ENCODE data around the gene RBM20. TPM values are rescaled to one million over a fixed set of nuclear protein-coding genes. Genes with fewer than 3 reads are reported as not detected.

Gene RBM20
- polyA plus RNA-seq, 3 donors: 2.6 to 5.1 (median 4.7) TPM

DNA sequence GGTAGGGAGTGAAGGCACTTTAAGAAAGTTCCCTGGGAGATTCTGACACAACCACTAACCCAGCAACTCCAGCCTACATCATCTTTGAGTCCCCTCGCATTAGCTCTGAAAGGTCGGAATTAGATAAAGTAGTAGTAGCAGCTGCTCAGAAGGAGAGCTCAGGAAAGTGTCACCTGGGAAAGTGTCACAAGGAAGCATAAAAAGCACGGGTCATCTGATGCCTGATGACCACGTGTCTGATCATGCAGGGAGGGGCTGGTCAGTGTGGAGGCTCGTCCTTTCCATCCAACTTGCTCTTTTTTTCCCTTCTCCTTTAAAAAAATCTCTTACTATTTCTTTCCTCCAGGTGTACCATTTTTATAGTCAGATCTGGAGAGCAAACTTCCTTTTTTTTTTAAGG lies 180.5 kb downstream of the RBM20 start:
- DNase-seq (ENCODE audit: low read depth in 3 of 3, low spot score in 2 of 3): no peak

DNA sequence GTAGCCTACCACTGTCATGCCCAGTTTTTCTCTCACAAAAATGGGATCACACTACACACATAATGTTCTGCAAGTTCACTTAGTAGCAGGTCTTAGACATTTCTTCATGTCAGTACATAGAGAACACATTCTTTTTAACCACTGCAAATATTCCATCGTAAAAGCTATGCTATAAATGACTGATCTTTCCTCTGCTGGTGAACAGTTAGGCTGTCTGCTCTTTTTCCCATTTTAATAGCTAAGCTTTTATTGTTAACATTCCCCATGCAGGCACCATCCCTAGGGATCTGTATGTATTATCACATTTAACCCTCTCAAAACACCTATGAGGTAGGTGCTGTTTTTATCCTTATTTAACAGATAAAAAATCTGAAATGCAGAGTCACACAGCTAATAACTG lies 181.4 kb downstream of the RBM20 start:
- no peak for DNase-seq (ENCODE audit: low read depth in 3 of 3, low spot score in 2 of 3)

DNA sequence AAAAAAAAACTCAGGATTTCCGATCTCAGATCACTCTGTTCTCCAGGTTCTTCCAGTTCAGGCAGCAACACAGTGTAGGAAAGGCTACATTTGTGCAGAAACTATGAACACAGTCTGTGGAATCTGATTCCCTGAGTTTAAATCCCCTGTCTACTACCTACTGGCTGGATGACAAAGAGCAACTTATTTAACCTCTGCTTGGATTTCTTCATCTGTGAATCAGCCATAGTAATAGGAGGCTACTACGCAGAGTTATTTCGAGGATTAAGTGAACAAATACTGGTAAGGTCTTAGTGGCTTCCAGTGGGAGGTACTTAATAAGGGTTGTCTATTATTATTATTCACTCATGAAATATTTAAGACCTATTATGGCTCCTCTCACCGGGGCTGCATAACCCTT lies 183.3 kb downstream of the RBM20 start:
- no peak for DNase-seq (ENCODE audit: low read depth in 3 of 3, low spot score in 2 of 3)

DNA sequence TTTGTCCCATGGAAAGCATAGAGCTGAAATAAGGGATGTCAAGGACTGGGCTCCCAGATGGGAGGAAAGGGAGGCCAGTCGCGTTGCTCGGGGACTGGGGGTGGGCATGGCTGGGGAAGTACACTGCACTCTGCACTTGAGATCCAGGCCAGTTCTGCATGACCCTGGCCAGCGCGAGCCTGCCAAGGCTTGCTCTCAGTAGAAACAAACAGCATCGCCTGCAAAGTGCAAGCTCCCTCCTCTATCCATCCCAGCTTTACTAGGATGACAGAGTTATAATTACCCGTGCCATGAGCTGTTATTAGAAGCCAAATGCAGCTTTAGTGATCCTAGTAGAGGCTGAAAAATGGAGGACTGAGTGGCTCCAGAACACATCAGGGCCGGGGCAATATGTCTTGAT lies 183.7 kb downstream of the RBM20 start:
- no peak for DNase-seq (ENCODE audit: low read depth in 3 of 3, low spot score in 2 of 3)

DNA sequence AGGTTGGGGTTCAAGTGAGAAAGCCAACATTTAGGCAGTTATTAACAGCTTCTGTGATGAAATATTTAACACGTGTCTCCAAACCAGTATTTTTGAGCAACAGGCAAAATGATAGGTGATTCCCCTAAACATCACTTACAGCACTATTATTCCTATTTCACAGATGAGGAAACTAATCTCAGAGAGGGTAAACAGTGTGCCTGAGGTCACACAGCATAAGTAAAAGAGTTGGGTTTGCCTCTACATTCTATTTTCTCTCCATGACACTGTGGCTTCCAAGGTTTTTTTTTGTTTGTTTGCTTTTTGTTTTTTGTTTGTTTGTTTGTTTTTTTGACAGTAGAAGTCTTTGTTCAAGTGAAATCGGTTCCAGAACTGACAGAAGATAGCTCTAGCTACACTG lies 184.4 kb downstream of the RBM20 start:
- DNase-seq (ENCODE audit: low read depth in 3 of 3, low spot score in 2 of 3): no peak

DNA sequence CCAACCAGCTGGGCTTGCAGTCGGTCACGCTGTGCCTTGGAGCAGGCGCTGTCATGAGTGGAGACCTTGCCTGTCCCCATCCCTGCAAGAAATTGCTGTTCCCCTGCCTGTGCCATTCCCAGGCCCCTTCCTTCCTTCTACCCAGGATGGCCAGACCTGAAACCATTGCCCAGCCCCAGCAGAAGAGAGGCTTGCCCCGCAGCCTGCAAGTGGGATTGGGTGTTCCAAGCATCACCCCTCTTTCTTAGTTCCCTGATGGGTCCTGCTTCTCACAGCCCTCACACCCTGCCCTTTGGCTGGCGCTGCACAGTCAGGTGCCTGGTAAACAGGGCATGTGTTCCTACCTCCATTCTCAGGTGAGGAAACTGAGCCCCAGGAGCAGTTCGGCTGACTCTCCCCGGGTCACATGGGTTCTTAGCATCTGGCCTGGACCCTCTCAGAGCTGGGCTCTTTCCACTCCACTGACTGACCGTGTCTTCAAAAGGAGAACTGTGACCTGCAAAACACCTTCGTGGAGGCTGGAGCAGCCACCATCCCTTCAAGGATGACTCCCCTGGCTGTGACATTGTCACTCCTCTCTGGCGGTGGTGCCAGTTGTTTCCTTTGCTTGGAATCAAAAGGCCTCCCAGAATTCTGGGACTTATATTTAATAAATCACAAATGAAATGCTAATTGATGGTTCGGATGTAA lies 185.7 kb downstream of the RBM20 start:
- DNase-seq (ENCODE audit: low read depth in 3 of 3, low spot score in 2 of 3): no peak

DNA sequence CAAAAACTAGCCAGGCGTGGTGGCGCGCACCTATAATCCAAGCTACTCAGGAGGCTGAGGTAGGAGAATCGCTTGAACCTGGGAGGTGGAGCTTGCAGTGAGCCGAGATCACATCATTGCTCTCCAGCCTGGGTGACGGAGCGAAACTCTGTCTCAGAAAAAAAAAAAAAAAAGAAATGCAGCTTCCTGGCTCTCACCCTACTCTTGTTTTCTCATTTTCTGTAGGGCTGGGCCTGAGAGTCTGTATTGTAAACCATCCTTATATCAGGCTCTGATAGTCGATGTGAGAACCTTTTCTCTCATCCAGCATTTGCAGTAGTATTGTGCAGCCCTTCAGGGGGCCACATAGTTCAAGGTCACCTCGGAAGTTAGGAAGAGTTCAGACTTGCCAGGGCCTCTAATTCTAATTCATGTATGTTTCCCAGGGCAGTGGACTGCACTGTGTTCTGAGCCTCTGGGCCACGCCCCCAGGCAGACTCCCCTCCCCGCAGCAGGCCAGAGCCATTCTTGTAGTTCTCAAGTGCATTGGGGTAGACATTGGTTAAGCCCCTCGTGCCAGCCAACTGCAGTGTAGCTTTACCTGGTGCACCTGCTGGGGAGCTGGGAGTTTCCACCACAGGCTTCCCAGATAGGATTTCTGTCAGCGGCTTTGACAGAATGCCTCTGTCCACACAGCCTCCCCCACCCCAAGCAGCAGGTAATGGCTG lies 189.3 kb downstream of the RBM20 start:
- DNase-seq (ENCODE audit: low read depth in 3 of 3, low spot score in 2 of 3): no peak

DNA sequence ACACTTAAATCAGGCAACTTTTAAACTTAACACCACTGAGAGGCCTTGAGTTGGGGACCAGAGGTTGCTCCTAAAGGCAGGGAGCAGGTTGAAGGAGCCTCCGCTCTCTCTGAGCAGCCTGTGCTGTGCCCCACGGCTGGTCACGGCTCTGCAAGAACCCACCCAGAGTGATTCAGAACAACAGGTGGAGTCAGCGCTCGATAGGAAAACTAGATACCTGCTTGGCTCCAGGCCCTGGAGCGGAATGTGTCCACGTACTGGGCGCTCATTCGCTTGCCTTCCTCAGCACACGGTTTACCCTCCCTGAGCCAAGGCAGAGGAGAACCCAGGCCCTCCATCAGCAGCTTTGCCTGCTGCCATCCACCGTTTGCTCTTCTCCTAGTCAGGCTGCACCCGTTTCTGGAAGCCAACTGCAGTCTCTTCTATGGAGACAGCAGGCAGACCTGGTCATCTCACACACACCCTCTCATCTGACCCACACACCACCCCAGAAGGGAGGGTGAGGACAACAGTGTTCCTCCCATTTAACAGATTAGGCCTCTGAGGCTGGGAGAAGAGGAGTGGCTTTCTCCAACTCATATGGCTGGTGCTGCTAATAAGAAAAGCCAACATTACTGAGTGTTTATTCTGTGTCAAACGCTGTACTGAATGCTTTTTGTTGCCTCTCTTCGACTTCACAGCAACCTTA lies 189.9 kb downstream of the RBM20 start:
- no peak for DNase-seq (ENCODE audit: low read depth in 3 of 3, low spot score in 2 of 3)

DNA sequence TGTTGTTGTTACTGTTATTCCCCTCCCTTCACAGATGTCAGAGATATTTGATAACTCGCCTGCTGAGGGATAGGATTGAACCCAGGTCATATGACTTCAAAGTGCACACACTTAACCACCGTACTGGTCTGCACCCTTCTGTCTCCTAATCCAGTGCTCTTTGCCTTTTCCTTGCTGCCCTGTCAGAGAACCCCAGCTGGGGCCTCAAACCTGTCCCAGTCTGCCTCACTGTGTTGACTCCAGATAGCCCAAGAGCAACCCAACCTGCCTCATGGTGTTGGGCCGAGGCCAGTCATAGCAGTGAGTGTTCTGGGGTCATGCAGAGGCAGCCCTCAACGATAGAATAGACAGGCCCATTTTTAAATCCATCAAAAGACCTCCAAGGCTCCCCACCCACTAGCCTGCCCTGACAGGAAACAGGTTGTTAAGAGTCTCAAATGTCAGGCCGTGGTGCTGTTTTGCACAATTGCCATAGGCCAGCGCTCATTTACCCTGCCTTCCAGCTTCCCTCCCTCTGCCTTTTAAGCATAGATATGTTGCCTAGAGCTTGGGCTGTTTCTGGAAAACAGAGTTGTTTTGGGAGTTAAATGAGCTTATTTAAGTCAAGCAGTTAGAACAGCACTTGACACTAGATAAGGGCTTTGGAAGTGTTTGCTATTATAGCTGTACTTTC lies 190.6 kb downstream of the RBM20 start:
- peak in 2 of 3 donors; percentile 79 to 82 for DNase-seq (ENCODE audit: low read depth in 3 of 3, low spot score in 2 of 3)

DNA sequence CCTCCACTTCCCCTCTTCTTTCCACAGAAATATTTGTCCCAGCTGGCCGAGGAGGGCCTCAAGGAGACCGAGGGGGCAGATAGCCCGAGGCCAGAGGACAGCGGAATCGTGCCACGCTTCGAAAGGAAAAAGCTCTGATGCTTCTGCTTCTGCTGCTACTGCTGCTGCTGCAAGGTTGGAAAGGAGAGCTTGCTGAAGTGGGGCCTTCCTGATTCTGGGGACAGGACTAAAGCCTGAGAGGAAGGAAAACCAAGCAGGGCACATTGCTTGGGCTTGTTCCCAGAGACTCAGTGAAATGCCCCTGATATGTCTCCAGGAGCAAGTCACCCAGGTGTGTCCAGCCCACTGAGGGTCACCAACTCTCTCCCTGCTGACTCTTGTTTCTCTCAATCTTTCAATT lies 191.7 kb downstream of the RBM20 start:
- no peak for DNase-seq (ENCODE audit: low read depth in 3 of 3, low spot score in 2 of 3)

DNA sequence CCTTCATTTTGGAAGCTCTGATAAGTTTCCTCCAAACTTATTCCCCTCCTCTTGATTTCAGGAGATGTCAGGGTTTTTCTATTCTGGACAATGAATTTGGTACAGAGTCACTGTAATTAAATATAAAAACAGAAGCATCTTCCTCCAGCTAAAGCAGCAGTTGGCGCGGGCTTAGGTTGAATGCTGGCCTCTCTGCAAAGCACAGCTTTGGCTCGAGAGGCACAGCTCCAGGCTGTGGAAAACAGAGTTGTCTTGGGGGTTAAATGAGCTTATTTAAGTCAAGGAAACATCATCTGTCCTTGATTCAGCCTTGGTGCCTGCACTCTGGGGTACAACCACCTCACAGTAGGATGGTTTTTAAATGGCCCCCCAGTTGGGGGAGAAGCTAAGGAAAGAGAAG lies 192.6 kb downstream of the RBM20 start:
- DNase-seq (ENCODE audit: low read depth in 3 of 3, low spot score in 2 of 3): no peak

DNA sequence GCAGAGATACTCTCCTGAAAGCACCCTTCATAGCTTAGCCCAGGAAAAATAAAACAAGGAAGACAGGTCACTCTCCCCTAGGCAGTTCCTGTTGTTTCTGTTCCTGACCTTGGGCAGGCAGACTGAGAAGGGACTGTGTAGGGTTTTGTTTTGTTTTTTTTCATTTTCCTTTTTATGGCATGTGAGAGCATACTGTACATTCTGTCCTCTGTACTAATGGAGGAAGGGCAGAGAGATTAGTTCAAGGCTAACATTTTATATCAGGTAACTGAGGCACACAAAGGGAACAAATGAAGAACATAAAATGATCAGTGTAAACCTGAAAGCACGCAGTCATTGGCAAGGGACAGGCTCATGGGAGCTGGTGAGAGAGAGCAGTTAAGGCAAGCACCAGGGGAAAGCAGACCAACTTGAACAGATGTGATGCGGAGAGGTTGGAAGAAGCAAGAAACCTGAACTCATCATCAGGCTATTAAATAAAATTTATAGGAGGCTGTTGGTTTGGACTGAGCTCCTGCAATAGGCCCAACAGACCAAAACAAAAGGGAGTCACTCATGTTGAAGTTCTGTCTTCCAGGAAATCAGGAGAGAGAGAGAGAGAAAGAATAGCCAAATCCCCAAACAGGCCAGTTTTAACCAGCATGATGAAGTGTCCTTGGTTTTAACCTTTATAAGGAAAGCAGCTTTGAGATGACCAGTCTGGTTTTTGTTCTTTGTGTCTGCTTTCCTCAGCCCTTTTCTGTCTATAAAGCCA lies 193.5 kb downstream of the RBM20 start:
- no peak for DNase-seq (ENCODE audit: low read depth in 3 of 3, low spot score in 2 of 3)

DNA sequence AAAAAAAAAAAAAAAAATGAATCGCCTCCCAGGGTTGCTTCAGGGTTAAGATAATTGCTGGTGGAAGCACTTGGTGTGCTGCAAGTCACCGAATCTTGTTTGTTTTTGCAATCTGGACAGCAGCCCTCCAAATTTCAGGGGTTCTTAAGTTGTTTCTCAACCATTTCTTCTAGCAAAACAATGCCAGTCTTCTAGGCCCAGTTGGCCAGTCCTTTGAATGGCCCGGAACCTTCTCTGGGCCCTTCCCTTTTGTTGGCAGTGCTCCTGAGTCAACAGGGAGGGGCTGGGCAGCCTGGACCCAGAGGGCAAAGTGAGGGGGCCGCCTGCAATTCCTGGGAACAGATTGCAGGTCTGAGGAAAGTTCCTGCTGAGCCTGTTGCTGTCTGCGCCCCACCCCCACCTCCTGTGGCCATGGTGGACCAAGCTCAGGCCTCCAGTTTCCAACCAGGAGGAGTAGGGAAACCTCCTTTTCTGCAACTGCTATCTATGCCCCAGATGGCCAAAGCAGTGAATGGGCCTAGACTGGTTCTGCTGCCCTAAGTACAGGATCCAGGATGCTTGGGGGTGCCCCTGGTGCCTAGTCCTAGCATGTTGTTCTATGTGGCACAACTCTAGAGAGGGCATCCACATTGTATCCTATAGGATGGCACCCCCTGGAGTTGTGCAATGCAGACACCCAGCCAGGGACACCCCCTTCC lies 196.2 kb downstream of the RBM20 start:
- no peak for DNase-seq (ENCODE audit: low read depth in 3 of 3, low spot score in 2 of 3)

DNA sequence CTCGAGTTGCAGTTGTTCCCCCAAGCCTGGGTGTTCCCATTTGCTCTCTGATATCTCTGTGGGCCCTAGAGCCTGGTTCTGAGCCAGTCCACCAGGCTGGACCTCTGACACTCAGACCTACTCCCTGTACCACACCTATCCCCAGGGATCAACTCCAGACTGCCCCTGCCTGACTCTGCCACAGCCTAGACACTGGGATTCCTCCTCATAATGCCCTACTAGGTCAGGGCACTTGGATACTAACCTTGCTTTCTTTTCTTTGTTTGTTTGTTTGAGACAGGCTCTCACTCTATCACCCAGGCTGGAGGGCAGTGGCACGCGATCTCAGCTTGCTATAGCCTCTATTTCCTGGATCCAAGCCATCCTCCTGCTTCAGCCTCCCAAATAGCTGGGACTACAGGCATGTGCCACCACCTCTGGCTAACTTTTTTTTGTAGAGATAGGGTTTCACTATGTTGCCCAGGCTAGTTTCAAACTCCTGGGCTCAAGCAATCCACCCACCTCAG lies 196.8 kb downstream of the RBM20 start:
- DNase-seq (ENCODE audit: low read depth in 3 of 3, low spot score in 2 of 3): no peak

DNA sequence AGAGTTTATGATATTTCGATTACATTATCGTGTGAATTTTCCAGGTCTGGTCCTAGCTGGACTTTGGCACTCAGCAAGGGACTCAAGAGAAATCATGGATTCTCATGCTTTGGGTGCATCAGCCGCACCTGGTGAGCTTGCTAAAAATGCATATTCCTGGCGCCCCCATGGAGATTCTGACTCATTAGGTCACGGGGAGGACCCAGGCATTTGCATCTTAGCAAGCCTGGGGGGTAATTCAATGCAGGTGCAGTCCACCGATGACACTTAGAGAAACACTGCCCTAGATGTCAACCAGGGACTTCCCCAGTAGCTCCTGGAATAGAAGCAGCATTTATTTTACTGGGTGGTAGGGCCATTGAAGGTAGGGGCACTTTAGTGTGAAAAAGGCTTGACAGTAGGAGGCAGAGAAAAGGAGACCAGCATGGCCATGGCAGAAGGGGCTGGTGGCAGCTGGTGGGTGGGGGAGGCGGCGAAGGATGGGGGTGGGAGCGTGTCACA lies 197.7 kb downstream of the RBM20 start:
- DNase-seq (ENCODE audit: low read depth in 3 of 3, low spot score in 2 of 3): no peak

DNA sequence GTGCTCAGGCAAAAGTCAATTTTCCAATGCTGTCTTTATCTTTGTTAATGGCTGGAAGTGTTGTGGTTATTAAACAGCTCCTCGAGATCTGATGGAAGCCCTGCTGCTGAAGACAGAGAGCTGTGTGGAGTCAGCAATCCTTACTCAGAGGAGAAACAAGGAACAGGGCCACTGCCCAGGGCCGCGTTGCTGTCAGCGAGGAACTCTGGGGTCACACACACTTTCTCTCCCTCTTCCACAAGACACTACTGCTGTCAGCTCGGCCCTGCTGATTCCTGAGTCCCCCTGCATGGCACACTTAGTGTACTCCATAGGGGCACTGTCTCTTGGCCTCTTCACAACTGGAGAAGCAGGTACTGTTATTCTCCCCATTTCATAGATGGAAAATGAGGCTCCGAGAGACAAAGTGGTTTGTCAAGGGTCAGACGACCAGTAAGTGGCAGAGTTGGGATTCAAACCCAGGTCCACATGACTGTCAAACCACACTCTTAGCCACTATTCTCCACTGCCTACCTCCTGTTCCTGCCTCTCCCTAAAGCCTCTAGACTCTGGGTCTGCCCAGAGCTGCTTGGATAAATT lies 198.3 kb downstream of the RBM20 start:
- no peak for DNase-seq (ENCODE audit: low read depth in 3 of 3, low spot score in 2 of 3)

DNA sequence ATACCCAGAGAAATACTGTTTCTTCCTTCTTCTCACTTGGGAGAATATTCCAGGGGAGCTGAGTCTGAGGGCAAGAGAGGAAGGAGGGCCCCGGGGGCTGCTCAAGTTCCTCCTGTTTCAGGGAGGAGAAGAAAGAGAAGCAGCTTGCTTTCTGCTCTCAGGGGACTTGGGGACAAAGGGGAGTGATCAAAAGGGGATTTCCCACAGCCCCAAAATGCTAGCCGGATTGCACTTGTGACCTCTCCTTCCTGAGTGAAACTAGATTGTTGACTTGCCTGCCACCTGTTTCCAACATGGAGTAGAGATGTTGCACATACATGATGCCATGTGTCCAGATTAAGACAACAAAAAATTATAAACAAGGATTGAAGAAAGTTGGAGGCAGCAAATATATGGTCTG lies 198.9 kb downstream of the RBM20 start:
- no peak for DNase-seq (ENCODE audit: low read depth in 3 of 3, low spot score in 2 of 3)

DNA sequence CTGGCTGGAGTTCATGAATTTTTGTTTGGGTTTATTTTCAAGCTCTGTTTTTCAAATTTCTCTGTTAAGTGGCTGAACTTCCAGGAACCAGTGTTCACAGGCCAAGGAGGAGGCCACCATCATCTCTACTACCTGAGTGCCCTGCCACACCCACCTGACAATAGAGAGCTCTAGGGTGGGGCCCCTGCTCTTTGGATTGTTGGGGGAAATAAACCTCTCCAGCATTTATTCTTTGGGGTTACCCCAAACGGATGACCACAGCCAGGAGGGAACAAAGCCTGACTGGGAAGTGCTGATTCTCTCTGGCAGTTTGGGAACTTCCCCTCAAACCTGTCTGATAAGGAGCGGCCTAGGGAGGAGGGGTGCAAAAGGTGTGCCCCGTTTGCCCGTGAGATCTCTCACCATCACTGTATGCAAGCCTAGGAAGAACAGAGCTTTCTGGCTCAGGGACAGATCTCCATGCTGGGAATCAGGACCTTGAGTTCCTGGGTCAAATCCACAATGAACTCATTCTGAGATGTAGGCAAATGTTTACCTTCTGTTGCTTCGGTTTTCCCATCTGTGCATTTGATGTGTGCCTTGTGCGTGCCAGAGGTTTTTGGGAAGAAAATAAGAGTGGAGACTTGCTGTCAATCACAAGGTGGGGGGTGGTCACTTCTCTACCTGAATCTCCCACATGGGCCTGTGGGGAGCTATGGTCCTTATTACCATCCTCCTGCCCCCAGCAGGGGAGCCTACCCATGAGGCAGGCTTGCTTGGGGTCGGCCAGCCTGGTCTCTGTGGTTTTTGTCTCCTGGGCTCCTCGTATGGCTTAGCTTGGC lies 199.9 kb downstream of the RBM20 start:
- DNase-seq (ENCODE audit: low read depth in 3 of 3, low spot score in 2 of 3): no peak

DNA sequence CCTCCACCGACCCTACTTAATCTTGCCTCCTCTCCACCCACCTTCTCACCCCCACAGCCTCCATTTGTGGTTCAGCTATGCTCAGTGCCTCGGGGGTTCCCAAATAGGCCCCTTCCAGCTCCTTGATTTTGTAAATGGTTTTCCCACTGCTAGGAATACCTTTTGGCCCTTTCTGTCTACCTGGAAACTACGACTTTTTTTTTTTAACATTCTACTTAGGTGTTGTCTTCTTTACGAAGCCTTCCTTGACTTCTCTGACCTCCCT lies 200.4 kb downstream of the RBM20 start:
- no peak for DNase-seq (ENCODE audit: low read depth in 3 of 3, low spot score in 2 of 3)
